A549 (cell line): Measurements from ENCODE around the gene TMEM163. TPM values are rescaled to one million over a fixed set of nuclear protein-coding genes. Genes with fewer than 3 reads are reported as not detected.
"Not testable (repeated sequence)": the region's sequence is repeated elsewhere in the genome, so short reads cannot be mapped to it uniquely, and the experiment has no call there.

Source experiments
- ATAC-seq, 2 experiments: fragments of 200-7000 bp in 1 of 2; fragments of >200 bp in 1 of 2; cut with Nextera tagmentation in 1 of 2; cut with Tn5 transposase in 1 of 2; 3 replicates each; pipeline versions ENCODE4 v1.8.0 to v1.9.1; 2018 to 2020; ENCODE audit warnings: mild to moderate bottlenecking in 1 of 2, moderate library complexity in 1 of 2
- CTCF ChIA-PET: fragments of 300-600 bp; sonication (Branson Sonifier 250); formaldehyde crosslinking; extraction: SDS; loops from one replicate; lab custom pipeline; 2021; ENCODE audit warnings: antibody characterized with exemption, inconsistent platforms; lab: Yijun Ruan, JAX
- POLR2A ChIA-PET: fragments of 350-600 bp; formaldehyde crosslinking; extraction: SDS; loops from one replicate; lab custom pipeline; 2021; ENCODE audit warnings: antibody characterized with exemption, inconsistent platforms; lab: Yijun Ruan, JAX
- DNase-seq, 2 experiments: peaks; one replicate each; pipeline versions ENCODE4 v3.0.0 to v3.0.0-alpha.2; 2011 to 2016; ENCODE audit warnings: low read depth in 1 of 2, low spot score in 1 of 2
- FAIRE-seq: peaks from 2 replicates; lab custom pipeline; 2011; peaks lifted over from hg19 to GRCh38; lab: Jason Lieb, UNC
- H3K27ac ChIP-seq, 2 experiments: fragments of >200 bp; sonication (Bioruptor Twin); formaldehyde crosslinking; 3 replicates each; pipeline ENCODE4 v1.5.1; 2016 to 2017
- H3K4me1 ChIP-seq: fragments of >200 bp; sonication (Bioruptor Twin); formaldehyde crosslinking; 3 replicates; pipeline ENCODE4 v1.6.1; 2016
- H3K4me2 ChIP-seq: fragments of >200 bp; sonication (Bioruptor Twin); formaldehyde crosslinking; 3 replicates; pipeline ENCODE4 v1.6.1; 2016
- H3K4me3 ChIP-seq: fragments of >200 bp; sonication (Bioruptor Twin); formaldehyde crosslinking; 3 replicates; pipeline ENCODE4 v1.5.1; 2016
- H3K9me3 ChIP-seq: fragments of >200 bp; sonication (Bioruptor Twin); formaldehyde crosslinking; 3 replicates; pipeline ENCODE4 v1.6.1; 2016
- CHD4 ChIP-seq: fragments of 200-600 bp; sonication (generic); IDR thresholded peaks from 2 replicates; pipeline ENCODE4 v1.6.1; 2016; ENCODE audit warnings: antibody characterized with exemption, mild to moderate bottlenecking, borderline replicate concordance
- EHF ChIP-seq: fragments of 250-450 bp; sonication (Bioruptor Pico); IDR thresholded peaks from 2 replicates; pipeline ENCODE4 v1.5.0; 2020; ENCODE audit warnings: mild to moderate bottlenecking
- ESRRA ChIP-seq: fragments of 150-350 bp; IDR thresholded peaks from 2 replicates; pipeline ENCODE4 v1.6.1; 2014; ENCODE audit warnings: mild to moderate bottlenecking, low read length, borderline replicate concordance
- FOSL2 ChIP-seq, 2 experiments: fragments of 450-650 bp in 1 of 2; fragments of >200 bp in 1 of 2; sonication (Bioruptor Twin) in 1 of 2; formaldehyde crosslinking; IDR thresholded peaks; 2 replicates each; pipeline versions ENCODE4 v1.5.0 to v1.6.1; 2016 to 2020; ENCODE audit warnings: mild to moderate bottlenecking in 1 of 2, moderate library complexity in 1 of 2
- HEYL ChIP-seq: fragments of 250-450 bp; sonication (Bioruptor Pico); IDR thresholded peaks from 2 replicates; pipeline ENCODE4 v1.8.0; 2021; ENCODE audit warnings: mild to moderate bottlenecking, moderate library complexity
- HMGXB4 ChIP-seq: fragments of 250-450 bp; sonication (Bioruptor Pico); IDR thresholded peaks from 2 replicates; pipeline ENCODE4 v1.5.0; 2021; ENCODE audit warnings: mild to moderate bottlenecking, moderate library complexity, borderline replicate concordance
- HOXB13 ChIP-seq: fragments of 250-450 bp; sonication (Bioruptor Pico); IDR thresholded peaks from 2 replicates; pipeline ENCODE4 v1.5.0; 2020; ENCODE audit warnings: low read depth, mild to moderate bottlenecking, moderate library complexity
- HOXB5 ChIP-seq: fragments of 250-450 bp; sonication (Bioruptor Pico); IDR thresholded peaks from 2 replicates; pipeline ENCODE4 v1.5.0; 2020; ENCODE audit warnings: mild to moderate bottlenecking, moderate library complexity
- JUN ChIP-seq, 2 experiments: fragments of >200 bp; sonication (Bioruptor Twin); formaldehyde crosslinking; IDR thresholded peaks; 2 replicates in 1 of 2; 3 replicates in 1 of 2; pipeline ENCODE4 v1.6.1; 2016 to 2017
- JUNB ChIP-seq: fragments of >200 bp; sonication (Bioruptor Twin); formaldehyde crosslinking; IDR thresholded peaks from 2 replicates; pipeline ENCODE4 v1.6.1; 2016
- KDM5A ChIP-seq: fragments of 200-600 bp; sonication (generic); IDR thresholded peaks from 2 replicates; pipeline ENCODE4 v1.6.1; 2016; ENCODE audit warnings: antibody characterized with exemption, mild to moderate bottlenecking
- MAFK ChIP-seq: fragments of 450-650 bp; IDR thresholded peaks from 2 replicates; pipeline ENCODE4 v1.6.1; 2014; ENCODE audit not compliant: partially characterized antibody
- MAZ ChIP-seq: fragments of 150-350 bp; IDR thresholded peaks from 2 replicates; pipeline ENCODE4 v1.6.1; 2014; ENCODE audit warnings: antibody characterized with exemption, low read depth, low read length, borderline replicate concordance
- NFE2L2 ChIP-seq: fragments of 150-350 bp; conservative IDR thresholded peaks from 2 replicates; pipeline ENCODE4 v1.6.1; 2014; ENCODE audit warnings: low read length
- NPAS2 ChIP-seq: fragments of 250-450 bp; sonication (Bioruptor Pico); IDR thresholded peaks from 2 replicates; pipeline ENCODE4 v1.8.0; 2022; ENCODE audit warnings: mild to moderate bottlenecking, moderate library complexity, borderline replicate concordance
- POLR2A ChIP-seq: IDR thresholded peaks from 2 replicates; pipeline ENCODE4 v1.6.1; 2012; ENCODE audit warnings: mild to moderate bottlenecking, low read length
- POLR2AphosphoS2 ChIP-seq: conservative IDR thresholded peaks from 2 replicates; pipeline ENCODE4 v1.6.1; 2012; ENCODE audit warnings: low read length, improper control_type of control experiment, inconsistent platforms
- RCOR1 ChIP-seq: fragments of 150-350 bp; IDR thresholded peaks from 2 replicates; pipeline ENCODE4 v1.6.1; 2014; ENCODE audit warnings: antibody characterized with exemption, low read length, low read depth
- RFX5 ChIP-seq: fragments of 450-650 bp; IDR thresholded peaks from 2 replicates; pipeline ENCODE4 v1.7.1; 2014; ENCODE audit warnings: antibody characterized with exemption, mild to moderate bottlenecking, moderate library complexity
- RNF2 ChIP-seq: fragments of 200-600 bp; sonication (generic); IDR thresholded peaks from 2 replicates; pipeline ENCODE4 v1.6.1; 2016; ENCODE audit warnings: low read depth, mild to moderate bottlenecking, antibody characterized with exemption, moderate library complexity, borderline replicate concordance
- SMC3 ChIP-seq: fragments of >200 bp; sonication (Bioruptor Twin); formaldehyde crosslinking; IDR thresholded peaks from 3 replicates; pipeline ENCODE4 v1.6.1; 2018; ENCODE audit warnings: inconsistent platforms
- ZSCAN20 ChIP-seq: fragments of 250-450 bp; sonication (Bioruptor Pico); IDR thresholded peaks from 2 replicates; pipeline ENCODE4 v1.8.0; 2022; ENCODE audit warnings: mild to moderate bottlenecking, moderate library complexity
- WGBS: methylation state at CpG from one replicate; pipeline ENCODE4 v1.1.6; 2017; ENCODE audit errors: missing lambda C conversion rate; 5-methylcytosine and 5-hydroxymethylcytosine counted together
- polyA plus RNA-seq, 4 experiments: library from polyadenylated mRNA; depleted of rRNA in 3 of 4; stranded (reverse); fragments of >200 nt; fragmentation: RNase III in 1 of 4; extraction: RNeasy Plus Mini Kit Qiagen cat#74134 plus additional on column Dnase treatment in 1 of 4; gene quantifications; 2 replicates in 3 of 4; 3 replicates in 1 of 4; pipeline ENCODE4 v1.2.3, GENCODE V29; 2011 to 2017
- TF ChIP-seq, protein P1 (sequence below): IDR thresholded peaks from 2 replicates; pipeline ENCODE4 v1.6.1; 2012
- TF ChIP-seq, protein P2 (sequence below): fragments of 150-350 bp; IDR thresholded peaks from 2 replicates; pipeline ENCODE4 v1.6.1; 2014; ENCODE audit warnings: low read depth, mild to moderate bottlenecking, low read length
- TF ChIP-seq, protein P3 (sequence below): fragments of 250-450 bp; sonication (Bioruptor Pico); IDR thresholded peaks from 2 replicates; pipeline ENCODE4 v1.5.0; 2020; ENCODE audit warnings: low read depth, mild to moderate bottlenecking, moderate library complexity
- TF ChIP-seq, protein P4 (sequence below): fragments of >200 bp; sonication (Bioruptor Twin); formaldehyde crosslinking; IDR thresholded peaks from 3 replicates; pipeline ENCODE4 v1.5.1; 2016

The TMEM163 gene
- polyA plus RNA-seq, 2 of the 4 experiments (the other 2 are of a cell fraction): not detected

DNA sequence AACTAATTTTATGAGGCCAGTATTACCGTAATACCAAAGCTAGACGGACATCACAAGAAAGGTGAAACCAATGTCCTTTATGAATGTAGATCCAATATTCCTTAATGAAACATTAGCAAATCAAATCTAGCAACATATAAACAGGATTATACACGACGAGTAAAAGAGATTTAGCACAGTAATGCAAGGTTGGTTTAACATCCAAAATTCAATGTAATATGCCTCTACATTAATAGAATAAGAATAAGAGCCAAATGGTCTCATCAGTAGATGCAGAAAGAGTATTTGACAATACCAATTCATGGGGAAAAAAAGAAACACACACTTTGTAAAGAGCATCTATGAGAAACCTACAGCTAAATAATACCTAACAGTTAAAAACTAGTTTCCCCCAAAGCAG, 99.5 kb downstream of the TMEM163 start:
- ChIA-PET POLR2A (no interaction called here), CTCF (no interaction called here)
- peaks cover 5% of the 10 kb centered on the region; the same call in 1 of the 3 replicates for H3K9me3 ChIP-seq
- no peak for TF ChIP-seq MAZ
- no peak for TF ChIP-seq EHF
- no peak for TF ChIP-seq HMGXB4 (CRISPR knock-in tag)
- no peak for TF ChIP-seq HOXB5
- TF ChIP-seq, protein P1, sequence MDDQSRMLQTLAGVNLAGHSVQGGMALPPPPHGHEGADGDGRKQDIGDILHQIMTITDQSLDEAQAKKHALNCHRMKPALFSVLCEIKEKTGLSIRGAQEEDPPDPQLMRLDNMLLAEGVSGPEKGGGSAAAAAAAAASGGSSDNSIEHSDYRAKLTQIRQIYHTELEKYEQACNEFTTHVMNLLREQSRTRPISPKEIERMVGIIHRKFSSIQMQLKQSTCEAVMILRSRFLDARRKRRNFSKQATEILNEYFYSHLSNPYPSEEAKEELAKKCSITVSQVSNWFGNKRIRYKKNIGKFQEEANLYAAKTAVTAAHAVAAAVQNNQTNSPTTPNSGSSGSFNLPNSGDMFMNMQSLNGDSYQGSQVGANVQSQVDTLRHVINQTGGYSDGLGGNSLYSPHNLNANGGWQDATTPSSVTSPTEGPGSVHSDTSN: no peak
- no peak for TF ChIP-seq CHD4
- TF ChIP-seq, protein P2, sequence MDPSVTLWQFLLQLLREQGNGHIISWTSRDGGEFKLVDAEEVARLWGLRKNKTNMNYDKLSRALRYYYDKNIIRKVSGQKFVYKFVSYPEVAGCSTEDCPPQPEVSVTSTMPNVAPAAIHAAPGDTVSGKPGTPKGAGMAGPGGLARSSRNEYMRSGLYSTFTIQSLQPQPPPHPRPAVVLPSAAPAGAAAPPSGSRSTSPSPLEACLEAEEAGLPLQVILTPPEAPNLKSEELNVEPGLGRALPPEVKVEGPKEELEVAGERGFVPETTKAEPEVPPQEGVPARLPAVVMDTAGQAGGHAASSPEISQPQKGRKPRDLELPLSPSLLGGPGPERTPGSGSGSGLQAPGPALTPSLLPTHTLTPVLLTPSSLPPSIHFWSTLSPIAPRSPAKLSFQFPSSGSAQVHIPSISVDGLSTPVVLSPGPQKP: no peak
- TF ChIP-seq POLR2AphosphoS2: no peak
- no peak for TF ChIP-seq RNF2
- TF ChIP-seq, protein P3, sequence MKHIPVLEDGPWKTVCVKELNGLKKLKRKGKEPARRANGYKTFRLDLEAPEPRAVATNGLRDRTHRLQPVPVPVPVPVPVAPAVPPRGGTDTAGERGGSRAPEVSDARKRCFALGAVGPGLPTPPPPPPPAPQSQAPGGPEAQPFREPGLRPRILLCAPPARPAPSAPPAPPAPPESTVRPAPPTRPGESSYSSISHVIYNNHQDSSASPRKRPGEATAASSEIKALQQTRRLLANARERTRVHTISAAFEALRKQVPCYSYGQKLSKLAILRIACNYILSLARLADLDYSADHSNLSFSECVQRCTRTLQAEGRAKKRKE: no peak
- no peak for TF ChIP-seq RCOR1
- no peak for TF ChIP-seq KDM5A
- TF ChIP-seq FOSL2 (IDR thresholded peaks at IDR 0.05): no peak
- TF ChIP-seq FOSL2 (CRISPR knock-in tag; IDR thresholded peaks at IDR 0.05): no peak
- TF ChIP-seq JUN (IDR thresholded peaks at IDR 0.05): no peak
- TF ChIP-seq POLR2A: no peak
- no peak for TF ChIP-seq HEYL (CRISPR knock-in tag)
- no peak for TF ChIP-seq NFE2L2
- TF ChIP-seq JUNB: no peak
- no peak for TF ChIP-seq SMC3
- no peak for TF ChIP-seq ESRRA
- H3K27ac ChIP-seq: no peak overlapping the region
- DNase-seq: no peak
- no peak overlapping the region for H3K4me3 ChIP-seq
- no peak for ATAC-seq
- no peaks in the 10 kb centered on the region for H3K4me1 ChIP-seq
- 31% methylated on average over 4 of the region's 4 CpGs for WGBS
- H3K4me2 ChIP-seq: no peak overlapping the region
- FAIRE-seq: no peak

GRCh38 chr2:134615480-134615879, 103.3 kb downstream of the TMEM163 start:
- H3K4me3 ChIP-seq, H3K27ac ChIP-seq, POLR2A ChIA-PET, ATAC-seq, H3K4me1 ChIP-seq, FAIRE-seq, DNase-seq, H3K9me3 ChIP-seq, CTCF ChIA-PET, H3K4me2 ChIP-seq: not testable (repeated sequence)
- 0% methylated on average over 3 of the region's 3 CpGs for WGBS

GRCh38 chr2:134611316-134611715, 107.5 kb downstream of the TMEM163 start:
- Histone ChIP-seq H3K27ac (no peak overlapping the region), H3K4me1 (no peaks in the 10 kb centered on the region), H3K4me3 (no peak overlapping the region), H3K9me3 (no peaks in the 10 kb centered on the region), H3K4me2 (no peak overlapping the region)
- 38% methylated on average over 1 of the region's 1 CpG for WGBS
- ATAC-seq (no peak), DNase-seq (no peak), FAIRE-seq (no peak)
- POLR2A ChIA-PET: no interaction called here
- CTCF ChIA-PET: interaction anchor here (1.0 to 2.0 kb wide), 2 partner anchors 9 to 14 kb away, joined by 3 to 4 read pairs; no protein-coding TSS in a partner anchor
- TF ChIP-seq ZSCAN20 (CRISPR knock-in tag) (no peak), MAFK (no peak), RFX5 (no peak), HOXB13 (CRISPR knock-in tag) (no peak), CHD4 (no peak), NPAS2 (no peak), HOXB5 (no peak)
- TF ChIP-seq, protein P4, sequence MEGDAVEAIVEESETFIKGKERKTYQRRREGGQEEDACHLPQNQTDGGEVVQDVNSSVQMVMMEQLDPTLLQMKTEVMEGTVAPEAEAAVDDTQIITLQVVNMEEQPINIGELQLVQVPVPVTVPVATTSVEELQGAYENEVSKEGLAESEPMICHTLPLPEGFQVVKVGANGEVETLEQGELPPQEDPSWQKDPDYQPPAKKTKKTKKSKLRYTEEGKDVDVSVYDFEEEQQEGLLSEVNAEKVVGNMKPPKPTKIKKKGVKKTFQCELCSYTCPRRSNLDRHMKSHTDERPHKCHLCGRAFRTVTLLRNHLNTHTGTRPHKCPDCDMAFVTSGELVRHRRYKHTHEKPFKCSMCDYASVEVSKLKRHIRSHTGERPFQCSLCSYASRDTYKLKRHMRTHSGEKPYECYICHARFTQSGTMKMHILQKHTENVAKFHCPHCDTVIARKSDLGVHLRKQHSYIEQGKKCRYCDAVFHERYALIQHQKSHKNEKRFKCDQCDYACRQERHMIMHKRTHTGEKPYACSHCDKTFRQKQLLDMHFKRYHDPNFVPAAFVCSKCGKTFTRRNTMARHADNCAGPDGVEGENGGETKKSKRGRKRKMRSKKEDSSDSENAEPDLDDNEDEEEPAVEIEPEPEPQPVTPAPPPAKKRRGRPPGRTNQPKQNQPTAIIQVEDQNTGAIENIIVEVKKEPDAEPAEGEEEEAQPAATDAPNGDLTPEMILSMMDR: no peak
